Panc1 (cell line): ENCODE measurements around the gene NAXE. TPM values are rescaled to one million over a fixed set of nuclear protein-coding genes. Genes with fewer than 3 reads are reported as not detected.
A peak's percentile ranks its signal among the peaks of the same experiment; 100 is the strongest.

Source experiments
- ATAC-seq: fragments of 200-7000 bp; cut with Tn5 transposase; 2 replicates; pipeline ENCODE4 v1.9.1; 2020; ENCODE audit warnings: mild to moderate bottlenecking, moderate library complexity
- BruUV-seq: library from RNA; stranded (reverse); fragments of 400-500 nt; replicated peaks from 2 replicates; lab custom pipeline; 2021; lab: Mats Ljungman, UMichigan
- CTCF ChIA-PET: fragments of 300-600 bp; sonication (Branson Sonifier 250); formaldehyde crosslinking; loops from one replicate; lab custom pipeline; 2022; ENCODE audit warnings: antibody characterized with exemption; lab: Charles Lee
- POLR2A ChIA-PET: fragments of 300-600 bp; sonication (Branson Sonifier 250); formaldehyde crosslinking; loops from one replicate; lab custom pipeline; 2022; ENCODE audit warnings: antibody characterized with exemption; lab: Charles Lee
- DNase-seq: peaks from one replicate; pipeline ENCODE4 v3.0.0-alpha.2; 2010; ENCODE audit warnings: low read depth, low spot score
- H3K27ac ChIP-seq: 2 replicates; pipeline ENCODE4 v1.5.1; 2011; ENCODE audit warnings: mild to moderate bottlenecking, low read length, inconsistent platforms
- H3K27me3 ChIP-seq: fragments of 200-500 bp; sonication (Bioruptor generic); 2 replicates; pipeline ENCODE4 v1.6.0; 2014; ENCODE audit warnings: low read length, inconsistent platforms; ENCODE audit not compliant: control insufficient read depth, insufficient read depth
- H3K36me3 ChIP-seq: fragments of 200-500 bp; sonication (Bioruptor generic); 2 replicates; pipeline ENCODE4 v1.5.1; 2014; ENCODE audit warnings: inconsistent platforms, mild to moderate bottlenecking, low read length, moderate library complexity; ENCODE audit not compliant: control insufficient read depth, insufficient read depth
- H3K4me1 ChIP-seq: 2 replicates; pipeline ENCODE4 v1.5.1; 2011; ENCODE audit warnings: inconsistent platforms, mild to moderate bottlenecking, low read length, moderate library complexity; ENCODE audit not compliant: control insufficient read depth, insufficient read depth
- H3K4me3 ChIP-seq, 2 experiments: 2 replicates each; pipeline ENCODE4 v1.5.1; 2011 to 2012; ENCODE audit warnings: low read depth in 2 of 2, low read length in 2 of 2, mild to moderate bottlenecking in 2 of 2, inconsistent platforms in 1 of 2, moderate library complexity in 1 of 2
- H3K9me3 ChIP-seq: fragments of 200-500 bp; sonication (Bioruptor generic); 2 replicates; pipeline ENCODE4 v1.5.1; 2014; ENCODE audit warnings: low read depth, mild to moderate bottlenecking, inconsistent platforms, low read length, moderate library complexity; ENCODE audit not compliant: control insufficient read depth, insufficient read depth
- CTCF ChIP-seq: fragments of 450-650 bp; IDR thresholded peaks from 2 replicates; pipeline ENCODE4 v1.5.1; 2017; ENCODE audit warnings: mild to moderate bottlenecking
- POLR2AphosphoS5 ChIP-seq: IDR thresholded peaks from 2 replicates; pipeline ENCODE4 v1.6.1; 2012; ENCODE audit warnings: mild to moderate bottlenecking, low read depth, low read length, moderate library complexity
- REST ChIP-seq, 2 experiments: IDR thresholded peaks; 2 replicates each; pipeline ENCODE4 v1.6.1; 2011 to 2012; ENCODE audit warnings: low read depth in 2 of 2, control low read depth in 1 of 2, low read length in 1 of 2, mild to moderate bottlenecking in 1 of 2, moderate library complexity in 1 of 2; ENCODE audit not compliant: insufficient read depth in 1 of 2
- SIN3A ChIP-seq: IDR thresholded peaks from 2 replicates; pipeline ENCODE4 v1.6.1; 2012; ENCODE audit warnings: low read depth, mild to moderate bottlenecking, low read length, moderate library complexity, borderline replicate concordance; ENCODE audit not compliant: insufficient read depth
- TCF7L2 ChIP-seq: IDR thresholded peaks from 2 replicates; pipeline ENCODE4 v1.6.1; 2011; ENCODE audit warnings: mild to moderate bottlenecking, low read depth, low read length, inconsistent platforms
- in situ Hi-C: cut with HindIII; loops from 2 replicates; pipeline ENCODE4 v1.10.0; 2016; ENCODE audit warnings: low sequenced_read_pairs, low pct_unique_long_range_greater_than_20kb
- intact Hi-C: fragments of 100-400 bp; cut with micrococcal nuclease; formaldehyde crosslinking; loops from one replicate; pipeline ENCODE4 v1.10.0; 2022; ENCODE audit not compliant: unreplicated experiment
- total RNA-seq: library from RNA; stranded (reverse); gene quantifications from one replicate; pipeline ENCODE4 v1.2.1, GENCODE V29; 2021; ENCODE audit not compliant: unreplicated experiment

NAXE gene
- total RNA-seq, 1 experiment from 2014 or later = 211 TPM

- Histone ChIP-seq H3K4me3 (no peak overlapping the region), H3K36me3 (peaks cover 15% of the 10 kb centered on the region), H3K27me3 (no peaks in the 10 kb centered on the region), H3K4me1 (peaks cover 16% of the 10 kb centered on the region), H3K27ac (0 out of 2 replicates have a peak overlapping the region, but pooled peaks have one; percentile 17), H3K9me3 (no peaks in the 10 kb centered on the region)
- in situ Hi-C loops = no loop called here
- BruUV-seq = no TSS peak
- intact Hi-C loops = no loop called here
- ChIA-PET CTCF (no interaction called here), POLR2A (interaction anchor here (0.6 kb wide), 3 partner anchors 28 to 228 kb away, joined by 3 to 8 read pairs (median 3); no protein-coding TSS in a partner anchor)
- DNase-seq = no peak
- ATAC-seq = no peak
- TF ChIP-seq TCF7L2 = no peak
- TF ChIP-seq CTCF = no peak
- TF ChIP-seq REST (IDR thresholded peaks at IDR 0.05; ENCODE audit: insufficient read depth in 1 of 2, low read depth in 2 of 2, low read length in 1 of 2) = no peak
- peak; percentile 59 for TF ChIP-seq POLR2AphosphoS5
- TF ChIP-seq SIN3A = no peak
Measured at GRCh38 chr1:156594190-156594589, 2.6 kb downstream of the NAXE start.

GRCh38 chr1:156595016-156595415 lies 3.4 kb downstream of the NAXE start:
- BruUV-seq = TSS peak; percentile 92
- H3K27ac ChIP-seq = no peak overlapping the region
- H3K36me3 ChIP-seq = peaks cover 18% of the 10 kb centered on the region
- no peaks in the 10 kb centered on the region for H3K27me3 ChIP-seq
- peaks cover 21% of the 10 kb centered on the region for H3K4me1 ChIP-seq
- ChIA-PET CTCF (no interaction called here), POLR2A (no interaction called here)
- in situ Hi-C loops = no loop called here
- intact Hi-C loops = no loop called here
- no peak overlapping the region for H3K4me3 ChIP-seq
- H3K9me3 ChIP-seq = no peaks in the 10 kb centered on the region
- TF ChIP-seq REST (IDR thresholded peaks at IDR 0.05; ENCODE audit: insufficient read depth in 1 of 2, low read depth in 2 of 2, low read length in 1 of 2) = no peak
- TF ChIP-seq POLR2AphosphoS5 = peak; percentile 9; the same call in 1 of the 2 replicates
- DNase-seq (no peak), ATAC-seq (no peak)
